Prostate gland (tissue), 2 donors: ENCODE data around the gene PTPRM. TPM values are rescaled to one million over a fixed set of nuclear protein-coding genes. Genes with fewer than 3 reads are reported as not detected.

Source experiments
- DNase-seq: peaks from one replicate; pipeline ENCODE4 v3.0.0-alpha.2; 2019; ENCODE audit warnings: low spot score
- H3K27ac ChIP-seq, 2 donors: fragments of 200-600 bp; sonication (generic); 2 replicates each; pipeline ENCODE4 v1.5.1; 2017 to 2019
- H3K27me3 ChIP-seq: fragments of 200-600 bp; sonication (generic); replicated peaks from 2 replicates; pipeline ENCODE4 v1.5.1; 2019; ENCODE audit not compliant: insufficient read depth
- H3K36me3 ChIP-seq, 2 donors: fragments of 200-600 bp; sonication (generic); 1 replicate in 1 of 2; 2 replicates in 1 of 2; pipeline versions ENCODE4 v1.5.1 to v1.8.1; 2017 to 2019
- H3K4me1 ChIP-seq: fragments of 200-600 bp; sonication (generic); replicated peaks from 2 replicates; pipeline ENCODE4 v1.5.1; 2019
- H3K4me3 ChIP-seq, 2 donors: fragments of 200-600 bp; sonication (generic); 2 replicates each; pipeline ENCODE4 v1.5.1; 2017 to 2019
- H3K9me3 ChIP-seq: fragments of 200-600 bp; sonication (generic); 2 replicates; pipeline ENCODE4 v1.5.1; 2017
- POLR2A ChIP-seq: fragments of 450-650 bp; IDR thresholded peaks from one replicate; pipeline ENCODE4 v1.6.1; 2016; ENCODE audit warnings: antibody characterized with exemption, mild to moderate bottlenecking
- POLR2AphosphoS5 ChIP-seq: sonication (generic); formaldehyde crosslinking; IDR thresholded peaks from one replicate; pipeline ENCODE4 v1.6.1; 2017; ENCODE audit warnings: antibody characterized with exemption
- WGBS: methylation state at CpG from one replicate; pipeline ENCODE4 v1.1.5; 2018; 5-methylcytosine and 5-hydroxymethylcytosine counted together
- intact Hi-C: fragments of 100-400 bp; cut with DNase I; formaldehyde crosslinking; loops from one replicate; pipeline ENCODE4 v1.14.2; 2022
- total RNA-seq, 2 donors: library from RNA; depleted of rRNA; stranded (reverse); fragments of >200 nt; gene quantifications; one replicate each; pipeline ENCODE4 v1.1.0, GENCODE V29; 2016
- TF ChIP-seq, protein P1 (sequence below), 4 experiments: fragments of 200-600 bp in 2 of 4; fragments of 450-650 bp in 2 of 4; sonication (generic) in 2 of 4; IDR thresholded peaks; 1 replicate in 3 of 4; 2 replicates in 1 of 4; pipeline ENCODE4 v1.5.1; 2016 to 2019; ENCODE audit warnings: antibody characterized with exemption in 4 of 4, mild to moderate bottlenecking in 2 of 4, moderate library complexity in 2 of 4

PTPRM gene
- total RNA-seq, 2 donors from 2014 or later = 32.9 to 92.6 TPM

GRCh38 chr18:7697306-7697705 is 130.2 kb downstream of the PTPRM start:
- Histone ChIP-seq H3K36me3 (no peaks in the 10 kb centered on the region), H3K27me3 (no peaks in the 10 kb centered on the region), H3K4me1 (no peaks in the 10 kb centered on the region), H3K9me3 (no peaks in the 10 kb centered on the region), H3K27ac (no peak overlapping the region), H3K4me3 (no peak overlapping the region)
- intact Hi-C loops = no loop called here
- TF ChIP-seq POLR2AphosphoS5 (no peak), POLR2A (no peak)
- TF ChIP-seq, protein P1, sequence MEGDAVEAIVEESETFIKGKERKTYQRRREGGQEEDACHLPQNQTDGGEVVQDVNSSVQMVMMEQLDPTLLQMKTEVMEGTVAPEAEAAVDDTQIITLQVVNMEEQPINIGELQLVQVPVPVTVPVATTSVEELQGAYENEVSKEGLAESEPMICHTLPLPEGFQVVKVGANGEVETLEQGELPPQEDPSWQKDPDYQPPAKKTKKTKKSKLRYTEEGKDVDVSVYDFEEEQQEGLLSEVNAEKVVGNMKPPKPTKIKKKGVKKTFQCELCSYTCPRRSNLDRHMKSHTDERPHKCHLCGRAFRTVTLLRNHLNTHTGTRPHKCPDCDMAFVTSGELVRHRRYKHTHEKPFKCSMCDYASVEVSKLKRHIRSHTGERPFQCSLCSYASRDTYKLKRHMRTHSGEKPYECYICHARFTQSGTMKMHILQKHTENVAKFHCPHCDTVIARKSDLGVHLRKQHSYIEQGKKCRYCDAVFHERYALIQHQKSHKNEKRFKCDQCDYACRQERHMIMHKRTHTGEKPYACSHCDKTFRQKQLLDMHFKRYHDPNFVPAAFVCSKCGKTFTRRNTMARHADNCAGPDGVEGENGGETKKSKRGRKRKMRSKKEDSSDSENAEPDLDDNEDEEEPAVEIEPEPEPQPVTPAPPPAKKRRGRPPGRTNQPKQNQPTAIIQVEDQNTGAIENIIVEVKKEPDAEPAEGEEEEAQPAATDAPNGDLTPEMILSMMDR (IDR thresholded peaks at IDR 0.05) = no peak
- no peak for DNase-seq
- WGBS = 80% methylated on average over 2 of the region's 2 CpGs

- no peak for DNase-seq
- Histone ChIP-seq H3K36me3 (no peaks in the 10 kb centered on the region), H3K4me3 (no peak overlapping the region), H3K27ac (no peak overlapping the region), H3K27me3 (no peaks in the 10 kb centered on the region), H3K4me1 (no peaks in the 10 kb centered on the region), H3K9me3 (no peaks in the 10 kb centered on the region)
- intact Hi-C loops = no loop called here
- 100% methylated on average over 2 of the region's 2 CpGs for WGBS
- TF ChIP-seq, protein P1 (IDR thresholded peaks at IDR 0.05) = no peak
- TF ChIP-seq POLR2AphosphoS5 (no peak), POLR2A (no peak)
Observed at GRCh38 chr18:7711495-7711894, 144.4 kb downstream of the PTPRM start.

DNA sequence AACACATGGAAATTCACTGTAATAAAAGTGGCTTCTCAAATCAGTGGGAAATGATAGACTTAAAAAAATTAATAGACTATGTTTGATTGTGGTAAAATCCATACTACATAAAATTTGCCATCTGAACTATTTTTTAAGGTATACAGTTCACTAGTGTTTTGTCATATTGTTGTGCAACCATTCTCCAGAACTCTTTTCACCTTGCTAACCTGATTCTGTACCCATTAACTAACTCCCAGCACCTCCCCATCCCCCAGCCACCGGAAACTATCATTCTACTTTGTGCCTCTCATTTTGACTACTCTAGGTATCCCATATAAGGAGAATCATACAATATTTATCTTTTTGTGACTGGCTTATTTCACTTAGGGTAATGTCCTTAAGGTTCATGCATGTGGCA is 153.3 kb downstream of the PTPRM start:
- intact Hi-C loops = no loop called here
- Histone ChIP-seq H3K27ac (no peak overlapping the region), H3K4me3 (no peak overlapping the region), H3K27me3 (no peaks in the 10 kb centered on the region), H3K36me3 (no peaks in the 10 kb centered on the region), H3K4me1 (no peaks in the 10 kb centered on the region), H3K9me3 (no peaks in the 10 kb centered on the region)
- 90% methylated on average over 1 of the region's 1 CpG for WGBS
- TF ChIP-seq POLR2AphosphoS5 (no peak), POLR2A (no peak)
- TF ChIP-seq, protein P1 (IDR thresholded peaks at IDR 0.05) = no peak
- DNase-seq = no peak

DNA sequence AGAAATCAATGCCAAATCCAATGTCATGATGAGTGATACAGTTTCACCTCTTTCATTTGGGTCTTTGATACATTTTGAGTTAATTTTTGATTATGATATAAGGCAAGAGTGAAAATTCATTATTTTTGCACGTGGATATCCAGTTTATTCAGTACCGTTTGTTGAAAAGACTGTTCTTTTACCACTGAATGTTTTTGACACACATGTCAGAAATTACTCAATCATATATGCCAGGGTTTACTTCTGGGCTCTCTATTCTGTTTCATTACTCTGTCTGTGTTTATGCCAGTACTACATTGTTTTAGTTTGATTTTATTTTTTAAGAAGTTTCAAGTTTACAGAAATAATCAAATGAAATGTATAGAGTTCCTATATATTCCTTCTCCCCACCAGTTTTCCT is 154.4 kb downstream of the PTPRM start:
- no peaks in the 10 kb centered on the region for H3K27me3 ChIP-seq
- H3K36me3 ChIP-seq = no peaks in the 10 kb centered on the region
- H3K4me1 ChIP-seq = no peaks in the 10 kb centered on the region
- WGBS = 79% methylated on average over 2 of the region's 2 CpGs
- H3K4me3 ChIP-seq = no peak overlapping the region
- H3K9me3 ChIP-seq = no peaks in the 10 kb centered on the region
- no peak for DNase-seq
- intact Hi-C loops = no loop called here
- no peak for TF ChIP-seq POLR2AphosphoS5
- TF ChIP-seq, protein P1 (IDR thresholded peaks at IDR 0.05) = no peak
- no peak overlapping the region for H3K27ac ChIP-seq

DNA sequence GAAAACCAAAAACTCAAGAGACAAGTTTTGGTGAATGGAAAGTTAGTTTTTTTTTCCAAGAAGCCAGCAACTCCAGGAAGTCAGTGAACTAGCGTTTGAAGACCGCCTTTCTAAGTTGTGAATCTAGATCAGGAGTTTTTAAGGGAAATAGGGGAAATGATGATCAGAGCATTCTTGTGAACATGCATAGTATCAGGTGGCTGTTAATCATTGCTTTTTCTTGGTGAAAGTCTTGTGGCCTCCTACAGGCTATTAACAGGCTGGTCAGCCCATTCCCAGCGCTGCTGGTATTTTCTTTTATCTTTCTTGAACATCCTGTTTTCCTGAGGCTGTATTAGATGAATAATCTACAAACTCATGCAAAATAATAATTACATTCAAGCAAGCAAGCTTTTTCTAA is 155.8 kb downstream of the PTPRM start:
- Histone ChIP-seq H3K4me1 (no peaks in the 10 kb centered on the region), H3K27ac (no peak overlapping the region), H3K36me3 (no peaks in the 10 kb centered on the region), H3K9me3 (no peaks in the 10 kb centered on the region), H3K4me3 (no peak overlapping the region), H3K27me3 (no peaks in the 10 kb centered on the region)
- no peak for DNase-seq
- 88% methylated on average over 3 of the region's 3 CpGs for WGBS
- TF ChIP-seq, protein P1 (IDR thresholded peaks at IDR 0.05) = no peak
- TF ChIP-seq POLR2A (no peak), POLR2AphosphoS5 (no peak)
- intact Hi-C loops = no loop called here
